SIG-M5 treated with dmso at 0.1 percent for 504 hours (cell line): Measurements from ENCODE around the gene ILDR1.
"Not testable (repeated sequence)": the region's sequence is repeated elsewhere in the genome, so short reads cannot be mapped to it uniquely, and the experiment has no call there.

Source experiments
- DNase-seq: peaks from one replicate; lab custom pipeline; 2025; ENCODE audit not compliant: unreplicated experiment; lab: John Stamatoyannopoulos, UW

The ILDR1 gene

GRCh38 chr3:121956363-121956762 is 65.7 kb downstream of the ILDR1 start:
- DNase-seq = no peak

- no peak for DNase-seq
Observed at GRCh38 chr3:121951291-121951919, 70.6 kb downstream of the ILDR1 start.

GRCh38 chr3:121948641-121949040 is 73.4 kb downstream of the ILDR1 start:
- DNase-seq = no peak

GRCh38 chr3:121943431-121943830 is 78.6 kb downstream of the ILDR1 start:
- DNase-seq = no peak

GRCh38 chr3:121942116-121942786 is 79.8 kb downstream of the ILDR1 start:
- DNase-seq = no peak

- no peak for DNase-seq
Observed at GRCh38 chr3:121941592-121941991, 80.5 kb downstream of the ILDR1 start.

- DNase-seq = not testable (repeated sequence)
Observed at GRCh38 chr3:121938141-121938855, 83.7 kb downstream of the ILDR1 start.
